ENCODE results near the gene SRD5A3. TPM values are rescaled to one million over a fixed set of nuclear protein-coding genes. Genes with fewer than 3 reads are reported as not detected.

SRD5A3 gene
- total RNA-seq, 1 experiment from 2014 or later: 39.6 TPM

DNA sequence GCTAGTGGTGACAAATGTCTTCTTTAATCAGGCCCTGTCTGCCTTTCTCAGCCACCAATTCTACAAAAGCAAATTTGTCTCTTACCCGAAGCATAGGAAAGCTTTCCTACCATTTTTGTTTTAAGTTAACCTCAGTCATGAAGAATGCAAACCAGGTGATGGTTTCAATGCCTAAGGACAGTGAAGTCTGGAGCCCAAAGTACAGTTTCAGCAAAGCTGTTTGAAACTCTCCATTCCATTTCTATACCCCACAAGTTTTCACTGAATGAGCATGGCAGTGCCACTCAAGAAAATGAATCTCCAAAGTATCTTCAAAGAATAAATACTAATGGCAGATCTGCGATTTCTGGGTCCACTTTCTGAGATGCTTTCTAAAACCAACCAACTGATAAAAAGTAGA is 23.9 kb downstream of the SRD5A3 start:
- peaks cover 5% of the 10 kb centered on the region for H3K36me3 Mint-ChIP-seq (ENCODE audit: insufficient read depth, unreplicated experiment)
- CTCF ChIA-PET: no interaction called here
- H3K9me3 Mint-ChIP-seq (ENCODE audit: low read depth, unreplicated experiment): no peaks in the 10 kb centered on the region
- no peaks in the 10 kb centered on the region for H3K4me1 Mint-ChIP-seq (ENCODE audit: low read depth, unreplicated experiment)
- H3K4me3 Mint-ChIP-seq (ENCODE audit: low read depth, unreplicated experiment): no peak overlapping the region
- TSS peak; percentile 43 for BruUV-seq (replicated peaks)
- H3K27me3 Mint-ChIP-seq (ENCODE audit: unreplicated experiment): no peaks in the 10 kb centered on the region
- intact Hi-C loops (cut with micrococcal nuclease; ENCODE audit: unreplicated experiment): no loop called here
- H3K27ac Mint-ChIP-seq (ENCODE audit: unreplicated experiment): no peak overlapping the region
- no peak for DNase-seq
- TF ChIP-seq, protein P1, sequence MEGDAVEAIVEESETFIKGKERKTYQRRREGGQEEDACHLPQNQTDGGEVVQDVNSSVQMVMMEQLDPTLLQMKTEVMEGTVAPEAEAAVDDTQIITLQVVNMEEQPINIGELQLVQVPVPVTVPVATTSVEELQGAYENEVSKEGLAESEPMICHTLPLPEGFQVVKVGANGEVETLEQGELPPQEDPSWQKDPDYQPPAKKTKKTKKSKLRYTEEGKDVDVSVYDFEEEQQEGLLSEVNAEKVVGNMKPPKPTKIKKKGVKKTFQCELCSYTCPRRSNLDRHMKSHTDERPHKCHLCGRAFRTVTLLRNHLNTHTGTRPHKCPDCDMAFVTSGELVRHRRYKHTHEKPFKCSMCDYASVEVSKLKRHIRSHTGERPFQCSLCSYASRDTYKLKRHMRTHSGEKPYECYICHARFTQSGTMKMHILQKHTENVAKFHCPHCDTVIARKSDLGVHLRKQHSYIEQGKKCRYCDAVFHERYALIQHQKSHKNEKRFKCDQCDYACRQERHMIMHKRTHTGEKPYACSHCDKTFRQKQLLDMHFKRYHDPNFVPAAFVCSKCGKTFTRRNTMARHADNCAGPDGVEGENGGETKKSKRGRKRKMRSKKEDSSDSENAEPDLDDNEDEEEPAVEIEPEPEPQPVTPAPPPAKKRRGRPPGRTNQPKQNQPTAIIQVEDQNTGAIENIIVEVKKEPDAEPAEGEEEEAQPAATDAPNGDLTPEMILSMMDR (IDR thresholded peaks at IDR 0.05; ENCODE audit: unreplicated experiment): no peak

DNA sequence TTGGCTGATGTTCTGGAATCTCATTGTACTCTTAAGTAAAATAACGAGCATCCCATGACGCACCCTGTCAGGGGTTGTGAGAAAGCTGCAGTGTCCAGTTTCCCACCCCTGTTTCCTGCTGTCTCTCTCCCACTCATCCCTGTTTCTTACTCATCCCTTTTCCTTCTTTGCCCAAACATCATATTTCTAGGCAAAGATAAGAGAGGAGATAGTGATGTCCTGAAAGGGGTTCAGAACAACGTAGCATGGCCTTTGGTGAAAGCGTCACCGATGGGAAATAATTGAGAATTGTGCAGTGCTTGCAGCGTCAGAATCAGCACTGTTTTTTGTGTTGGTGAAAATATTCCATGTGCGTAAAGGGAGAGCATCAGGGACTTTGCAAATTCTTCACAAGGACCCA is 26.2 kb downstream of the SRD5A3 start:
- TF ChIP-seq, protein P1 (IDR thresholded peaks at IDR 0.05; ENCODE audit: unreplicated experiment): no peak
- peaks cover 2% of the 10 kb centered on the region for H3K9me3 Mint-ChIP-seq (ENCODE audit: low read depth, unreplicated experiment)
- H3K27me3 Mint-ChIP-seq (ENCODE audit: unreplicated experiment): no peaks in the 10 kb centered on the region
- peaks cover 5% of the 10 kb centered on the region for H3K36me3 Mint-ChIP-seq (ENCODE audit: insufficient read depth, unreplicated experiment)
- CTCF ChIA-PET: no interaction called here
- BruUV-seq (replicated peaks): no TSS peak
- H3K4me1 Mint-ChIP-seq (ENCODE audit: low read depth, unreplicated experiment): no peaks in the 10 kb centered on the region
- DNase-seq: no peak
- H3K4me3 Mint-ChIP-seq (ENCODE audit: low read depth, unreplicated experiment): no peak overlapping the region
- H3K27ac Mint-ChIP-seq (ENCODE audit: unreplicated experiment): no peak overlapping the region
- intact Hi-C loops (cut with micrococcal nuclease; ENCODE audit: unreplicated experiment): no loop called here

DNA sequence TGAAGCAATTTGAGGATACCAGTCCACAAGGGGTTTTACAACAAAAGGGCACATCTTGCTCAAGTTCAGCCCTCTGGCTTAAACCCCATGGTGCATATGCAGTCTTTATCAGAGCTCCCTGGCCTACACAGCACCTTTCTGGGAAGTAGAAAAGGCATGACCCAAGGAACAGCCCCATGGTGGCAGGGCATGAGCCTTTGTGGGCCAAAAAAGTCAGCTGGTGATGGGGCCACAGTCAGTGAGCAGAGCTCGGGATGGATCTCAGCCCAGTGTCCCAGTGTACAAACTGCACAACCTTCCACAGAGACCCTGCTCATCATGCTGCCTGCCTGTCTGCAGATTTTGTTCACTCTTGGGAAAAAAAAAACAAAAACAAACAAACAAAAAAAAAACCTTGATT is 27.4 kb downstream of the SRD5A3 start:
- Mint-ChIP-seq H3K9me3 (ENCODE audit: low read depth, unreplicated experiment) (peaks cover 2% of the 10 kb centered on the region), H3K27ac (ENCODE audit: unreplicated experiment) (no peak overlapping the region), H3K27me3 (ENCODE audit: unreplicated experiment) (no peaks in the 10 kb centered on the region), H3K4me1 (ENCODE audit: low read depth, unreplicated experiment) (peaks cover 2% of the 10 kb centered on the region), H3K36me3 (ENCODE audit: insufficient read depth, unreplicated experiment) (peaks cover 5% of the 10 kb centered on the region), H3K4me3 (ENCODE audit: low read depth, unreplicated experiment) (no peak overlapping the region)
- DNase-seq: no peak
- intact Hi-C loops (cut with micrococcal nuclease; ENCODE audit: unreplicated experiment): no loop called here
- CTCF ChIA-PET: interaction anchor here (0.7 kb wide), 1 partner anchor 1137 kb away, joined by 3 read pairs; no protein-coding TSS in a partner anchor
- TF ChIP-seq, protein P1 (IDR thresholded peaks at IDR 0.05; ENCODE audit: unreplicated experiment): no peak
- BruUV-seq (replicated peaks): no TSS peak

DNA sequence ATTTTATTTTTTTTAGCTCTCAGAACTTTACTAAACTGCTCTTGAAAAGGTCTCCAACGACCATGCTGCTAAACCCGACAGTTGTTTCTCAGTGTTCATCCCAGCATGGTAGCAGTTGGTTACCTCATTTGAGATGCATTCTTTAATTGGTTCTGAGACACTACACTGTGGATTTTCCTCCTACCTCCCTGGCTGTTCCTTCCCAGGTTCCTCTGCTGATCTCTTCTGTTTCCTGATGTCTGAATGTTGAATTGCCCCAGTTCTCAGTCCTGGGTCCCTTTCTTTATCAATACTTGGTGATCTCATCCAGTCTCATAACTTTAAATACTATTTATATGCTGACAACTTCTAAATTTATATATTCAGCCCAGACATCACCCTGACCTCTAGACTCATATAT is 30.7 kb downstream of the SRD5A3 start:
- CTCF ChIA-PET: no interaction called here

More for the DNA sequence above, 30.7 kb downstream of the SRD5A3 start:
- Mint-ChIP-seq H3K36me3 (ENCODE audit: insufficient read depth, unreplicated experiment) (peaks cover 6% of the 10 kb centered on the region), H3K27me3 (ENCODE audit: unreplicated experiment) (no peaks in the 10 kb centered on the region), H3K27ac (ENCODE audit: unreplicated experiment) (no peak overlapping the region), H3K4me1 (ENCODE audit: low read depth, unreplicated experiment) (peaks cover 19% of the 10 kb centered on the region), H3K9me3 (ENCODE audit: low read depth, unreplicated experiment) (peaks cover 2% of the 10 kb centered on the region), H3K4me3 (ENCODE audit: low read depth, unreplicated experiment) (no peak overlapping the region)
- no TSS peak for BruUV-seq (replicated peaks)
- DNase-seq: no peak
- intact Hi-C loops (cut with micrococcal nuclease; ENCODE audit: unreplicated experiment): no loop called here
- TF ChIP-seq, protein P1 (IDR thresholded peaks at IDR 0.05; ENCODE audit: unreplicated experiment): no peak

Data from Calu3 (cell line).